ENCODE measurements around the gene VPS35L.

GRCh38 chr16:19743816-19744159, 188.3 kb downstream of the VPS35L start:
- no peak for TF ChIP-seq EZH2 (IDR thresholded peaks at IDR 0.05; ENCODE audit: low read depth)
- TF ChIP-seq, protein P1, sequence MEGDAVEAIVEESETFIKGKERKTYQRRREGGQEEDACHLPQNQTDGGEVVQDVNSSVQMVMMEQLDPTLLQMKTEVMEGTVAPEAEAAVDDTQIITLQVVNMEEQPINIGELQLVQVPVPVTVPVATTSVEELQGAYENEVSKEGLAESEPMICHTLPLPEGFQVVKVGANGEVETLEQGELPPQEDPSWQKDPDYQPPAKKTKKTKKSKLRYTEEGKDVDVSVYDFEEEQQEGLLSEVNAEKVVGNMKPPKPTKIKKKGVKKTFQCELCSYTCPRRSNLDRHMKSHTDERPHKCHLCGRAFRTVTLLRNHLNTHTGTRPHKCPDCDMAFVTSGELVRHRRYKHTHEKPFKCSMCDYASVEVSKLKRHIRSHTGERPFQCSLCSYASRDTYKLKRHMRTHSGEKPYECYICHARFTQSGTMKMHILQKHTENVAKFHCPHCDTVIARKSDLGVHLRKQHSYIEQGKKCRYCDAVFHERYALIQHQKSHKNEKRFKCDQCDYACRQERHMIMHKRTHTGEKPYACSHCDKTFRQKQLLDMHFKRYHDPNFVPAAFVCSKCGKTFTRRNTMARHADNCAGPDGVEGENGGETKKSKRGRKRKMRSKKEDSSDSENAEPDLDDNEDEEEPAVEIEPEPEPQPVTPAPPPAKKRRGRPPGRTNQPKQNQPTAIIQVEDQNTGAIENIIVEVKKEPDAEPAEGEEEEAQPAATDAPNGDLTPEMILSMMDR (conservative IDR thresholded peaks at IDR 0.05), result no peak
